HG02973 (cell line): ENCODE data around the gene P2RY11.

Experiments
- ATAC-seq: cut with Tn5 transposase; IDR thresholded peaks from one replicate; pipeline ENCODE4 v1.9.1; 2021; ENCODE audit warnings: moderate library complexity; ENCODE audit not compliant: unreplicated experiment

The P2RY11 gene

DNA sequence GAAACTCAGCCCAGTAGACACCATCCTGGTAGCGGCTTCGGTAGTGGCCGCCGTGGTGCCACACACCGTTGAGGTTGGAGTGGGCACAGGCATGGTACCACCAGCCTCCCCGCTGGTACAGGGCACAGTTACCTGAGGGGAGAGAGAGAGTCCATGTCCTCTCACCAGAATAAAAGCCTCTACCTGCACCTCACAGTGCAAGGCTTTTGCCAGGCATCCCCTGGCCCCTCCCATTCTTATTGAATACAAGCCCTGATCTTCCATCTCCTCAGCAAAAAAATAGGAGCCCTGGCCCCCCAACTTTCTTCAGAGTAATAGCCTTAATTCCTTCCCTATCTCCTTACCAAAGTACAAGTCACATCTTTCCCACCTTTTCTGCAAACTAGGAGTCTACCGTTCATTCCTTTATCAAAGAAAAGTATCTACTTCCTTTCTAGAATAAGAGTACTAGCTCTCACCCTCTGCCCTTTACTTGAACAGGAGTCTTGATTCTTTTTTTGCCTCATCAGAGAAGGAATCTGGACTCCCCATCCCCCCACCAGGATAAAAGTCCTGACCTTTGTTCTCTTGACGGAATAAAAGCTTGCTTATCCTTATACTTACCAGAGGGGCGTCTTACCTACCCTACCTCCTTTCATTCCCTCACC is 18.7 kb upstream of the P2RY11 start:
- ATAC-seq = no peak

DNA sequence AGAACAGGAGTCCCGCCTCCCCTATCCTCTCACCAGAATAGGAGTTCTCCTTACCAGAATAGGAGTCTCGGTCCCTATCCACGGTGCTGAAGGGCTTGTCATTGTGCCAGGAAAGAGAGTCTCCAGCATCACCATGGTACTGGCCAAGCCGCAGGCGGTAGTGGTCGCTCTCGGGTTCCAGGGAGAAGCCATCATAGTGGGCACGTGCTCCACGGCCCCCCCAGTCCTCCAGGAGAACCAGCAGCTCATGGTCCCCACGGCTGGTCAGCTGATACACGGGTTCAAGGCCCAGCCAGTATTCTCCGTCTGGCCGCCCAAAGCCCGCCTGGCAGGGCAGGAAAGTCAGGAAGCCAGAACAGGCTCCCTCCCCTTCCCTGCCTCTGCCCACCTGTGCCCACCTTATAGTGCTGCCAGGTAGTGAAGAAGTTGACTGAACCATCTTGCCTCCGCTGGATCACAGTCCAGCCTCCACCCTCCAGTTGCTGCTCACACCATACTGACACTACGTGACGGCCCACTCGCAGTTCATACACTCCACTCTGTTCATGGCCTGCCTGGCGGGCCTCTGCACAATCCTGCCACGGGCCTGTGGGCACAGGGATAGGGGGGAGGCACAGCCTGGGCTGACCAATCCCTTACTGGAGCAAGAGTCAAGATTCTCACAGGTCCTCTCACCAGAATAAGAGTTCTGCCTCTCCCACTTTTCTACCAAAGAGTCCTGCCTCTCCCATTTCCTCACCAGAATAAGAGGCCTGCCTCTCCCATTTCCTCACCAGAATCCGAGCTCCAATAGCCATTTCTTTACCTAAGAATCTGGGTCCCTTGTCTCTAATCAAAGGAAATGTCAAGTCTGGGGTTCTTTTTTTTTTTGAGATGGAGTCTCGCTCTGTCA is 18.0 kb upstream of the P2RY11 start:
- no peak for ATAC-seq

DNA sequence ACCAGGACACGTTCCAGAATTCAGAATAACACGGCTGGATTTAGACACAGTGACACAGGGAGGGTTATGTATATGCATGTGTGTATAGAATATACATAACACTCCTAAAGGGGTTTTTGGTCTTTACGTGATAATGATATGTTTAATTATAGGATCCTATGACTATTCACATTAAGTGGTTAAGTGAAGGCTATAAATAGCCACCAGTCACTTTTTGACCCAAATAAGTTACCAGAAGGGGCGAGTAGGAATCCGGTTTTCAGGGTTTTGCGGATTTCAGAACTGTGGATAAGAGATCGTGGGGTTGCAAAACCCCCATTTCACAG is 15.9 kb upstream of the P2RY11 start:
- no peak for ATAC-seq

DNA sequence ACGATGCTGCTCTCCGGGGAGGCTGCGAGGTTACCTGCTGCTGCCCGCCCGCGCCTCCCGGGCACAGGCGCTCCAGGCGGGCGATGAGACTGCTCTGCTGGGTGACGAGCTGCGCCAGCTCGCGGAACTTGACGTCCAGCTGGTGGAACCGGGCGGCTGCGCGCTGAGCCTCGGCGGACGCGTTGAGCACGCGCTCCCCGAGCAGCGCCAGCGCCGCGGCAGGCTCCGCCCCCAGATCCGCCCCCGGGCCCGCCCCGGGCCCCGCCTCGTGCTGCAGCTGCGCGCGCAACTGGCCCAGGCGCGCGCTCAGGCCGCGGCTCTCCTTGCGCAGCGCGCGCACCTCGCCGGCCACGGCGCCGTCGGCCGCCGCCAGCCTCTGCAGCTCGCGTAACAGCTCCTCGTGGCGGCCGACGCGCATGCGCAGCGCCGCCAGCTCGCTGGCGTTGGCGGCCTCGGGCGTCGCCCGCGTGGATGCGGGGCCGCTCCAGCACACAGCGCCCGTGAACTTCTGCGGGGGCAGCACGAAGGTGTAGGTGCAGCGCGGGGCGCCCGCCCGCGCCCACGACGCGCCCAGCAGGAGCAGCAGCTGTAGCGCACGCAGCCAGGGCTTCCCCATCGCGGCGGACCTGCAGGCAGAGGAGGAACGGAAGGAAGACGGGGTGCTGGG is 15.4 kb upstream of the P2RY11 start:
- peak; percentile 67 for ATAC-seq

DNA sequence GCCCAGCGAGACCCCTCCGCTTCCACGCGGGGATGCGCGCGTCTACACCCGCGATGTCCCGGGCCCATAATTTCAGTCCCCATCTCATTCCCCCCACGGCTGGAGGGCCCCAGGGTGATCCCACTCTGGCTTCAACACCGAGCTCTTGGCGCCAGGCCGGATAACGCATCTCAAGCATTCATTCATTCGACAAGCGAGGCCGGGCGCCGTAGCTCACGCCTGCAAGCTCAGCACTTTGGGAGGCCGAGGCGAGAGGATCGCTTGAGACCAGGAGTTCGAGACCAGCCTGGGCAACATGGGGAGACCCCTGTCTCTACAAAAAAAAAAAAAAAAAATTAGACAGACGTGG is 14.9 kb upstream of the P2RY11 start:
- peak; percentile 11 for ATAC-seq

DNA sequence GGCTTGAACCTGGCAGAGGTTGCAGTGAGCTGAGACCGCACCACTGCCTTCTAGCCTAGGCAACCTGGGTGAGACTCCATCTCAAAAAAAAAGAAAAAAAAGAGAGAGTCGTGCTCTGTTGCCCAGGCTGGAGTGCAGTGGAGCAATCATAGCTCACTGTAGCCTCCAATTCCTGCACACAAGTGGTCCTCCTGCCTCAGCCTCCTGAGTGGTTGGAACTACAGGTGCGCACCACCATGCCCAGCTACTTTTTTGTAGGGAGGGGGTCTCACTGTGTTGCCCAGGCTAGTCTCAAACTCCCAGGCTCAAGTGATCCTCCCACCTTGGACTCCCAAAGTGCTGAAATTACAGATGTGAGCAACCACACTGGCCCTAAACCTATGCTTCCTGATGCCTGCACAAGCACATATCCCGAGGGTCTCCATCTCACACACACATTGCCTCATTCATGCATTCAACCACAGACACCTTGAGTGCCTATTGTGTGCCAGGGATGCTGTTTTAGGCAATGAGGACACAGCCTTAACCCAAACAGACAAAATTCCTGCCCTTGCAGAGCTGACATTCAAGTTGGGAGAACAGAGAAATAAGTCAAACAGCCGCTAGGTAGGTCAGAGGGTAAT is 11.2 kb upstream of the P2RY11 start:
- ATAC-seq = no peak

DNA sequence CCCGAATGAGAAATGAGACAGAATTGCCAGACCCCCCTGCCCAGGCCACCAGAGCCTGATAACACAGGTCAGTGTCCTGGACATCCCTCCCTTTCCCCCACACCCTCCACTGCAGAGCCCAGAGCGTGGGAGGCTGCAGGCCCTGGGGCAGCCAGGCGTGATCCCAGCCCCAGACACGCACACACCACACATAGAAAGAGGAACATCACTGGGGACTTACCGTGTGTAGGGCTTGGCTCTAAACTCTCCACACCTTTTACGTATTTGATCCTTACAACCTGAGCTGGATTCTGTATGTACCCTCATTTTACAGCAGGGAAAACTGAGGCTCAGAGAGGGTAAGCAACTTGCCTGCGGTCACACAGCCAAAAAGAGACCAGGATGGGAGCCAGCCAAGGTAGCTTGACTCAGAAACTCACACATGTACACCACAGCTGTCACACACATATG is 8.7 kb upstream of the P2RY11 start:
- ATAC-seq = peak; percentile 21

DNA sequence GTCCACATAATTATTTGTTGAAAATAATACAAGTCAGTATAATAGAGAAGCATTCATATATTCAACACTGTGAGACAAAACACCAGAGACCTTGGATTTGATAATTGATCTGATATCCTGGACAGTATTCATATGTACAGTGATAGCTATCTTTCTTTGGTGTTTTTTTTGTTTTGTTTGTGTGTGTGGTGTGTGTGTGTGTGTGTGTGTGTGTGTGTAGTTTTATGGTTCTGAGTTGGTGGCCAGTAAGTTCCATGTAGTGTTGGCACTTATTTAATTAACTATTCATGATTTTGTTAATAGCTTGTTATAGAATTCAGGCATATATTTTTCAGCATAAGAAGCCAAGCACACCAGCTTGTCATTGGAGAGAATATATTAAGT is 7.4 kb upstream of the P2RY11 start:
- ATAC-seq = no peak

DNA sequence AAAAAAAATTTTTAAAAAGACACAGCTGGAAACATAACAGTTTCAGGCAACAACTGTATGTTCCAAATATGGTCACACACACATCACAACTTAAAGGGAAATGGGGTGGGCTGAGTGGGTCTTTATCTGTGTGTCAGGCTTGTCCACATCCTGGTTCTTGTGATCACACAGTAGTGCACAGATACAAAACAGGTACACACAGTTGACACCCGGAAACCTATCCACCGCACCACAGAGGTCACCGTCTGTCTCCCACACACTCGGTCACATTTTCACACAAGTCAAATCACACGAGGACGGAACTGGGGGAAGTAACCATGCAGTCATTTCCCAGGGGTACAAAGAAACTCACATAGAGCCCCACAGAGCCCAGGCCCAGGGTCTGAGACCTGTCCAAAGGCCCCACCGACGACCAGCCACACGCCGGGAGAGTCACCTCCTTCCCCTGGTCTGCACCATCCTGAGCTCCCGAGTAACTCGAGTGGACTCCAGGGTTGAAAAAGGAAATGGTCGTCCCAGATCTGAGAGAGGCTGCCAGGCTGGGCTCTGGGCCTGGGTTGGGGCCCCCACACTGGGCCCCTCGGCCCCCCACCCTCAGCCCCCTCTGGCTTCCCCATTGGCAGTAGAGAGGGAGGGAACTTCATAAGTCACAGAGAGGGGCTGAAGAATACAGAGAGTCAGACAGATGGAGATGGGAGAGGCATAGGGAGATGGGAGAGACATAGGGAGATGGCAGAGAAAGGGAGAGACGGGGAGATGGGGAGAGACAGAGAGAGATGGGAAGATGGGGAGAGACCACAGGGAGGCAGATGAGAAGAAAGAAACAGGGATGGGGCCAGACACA is 6.6 kb upstream of the P2RY11 start:
- ATAC-seq = peak; percentile 42

DNA sequence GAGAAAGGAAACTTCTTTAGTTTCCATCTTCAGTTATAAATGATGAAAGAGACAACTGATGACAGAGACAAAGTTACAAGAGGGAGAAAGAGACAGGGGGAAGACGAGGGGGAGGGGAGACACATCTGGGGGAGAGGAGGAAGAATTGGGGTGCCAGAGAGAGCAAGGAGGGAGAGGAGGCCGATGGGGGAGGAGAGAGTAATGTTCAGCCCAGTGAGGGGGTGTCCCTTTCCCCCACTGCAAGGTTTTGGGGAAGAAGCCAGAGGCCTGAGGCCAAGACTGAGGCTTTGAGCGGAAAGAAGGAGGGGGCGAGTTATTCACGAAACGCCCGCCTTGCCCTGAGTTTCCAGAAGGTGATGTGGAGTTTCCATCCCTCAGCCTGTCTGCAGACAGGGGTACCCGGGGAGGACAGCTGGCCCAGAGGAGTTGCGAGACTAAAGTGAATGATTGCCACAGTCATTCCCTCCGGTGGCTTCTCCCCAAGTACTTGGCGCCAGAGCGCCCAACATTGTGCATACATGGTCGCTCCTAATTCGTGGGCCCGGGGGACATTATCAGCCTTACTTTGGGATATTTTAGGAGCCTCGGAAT is 5.9 kb upstream of the P2RY11 start:
- peak; percentile 5 for ATAC-seq

DNA sequence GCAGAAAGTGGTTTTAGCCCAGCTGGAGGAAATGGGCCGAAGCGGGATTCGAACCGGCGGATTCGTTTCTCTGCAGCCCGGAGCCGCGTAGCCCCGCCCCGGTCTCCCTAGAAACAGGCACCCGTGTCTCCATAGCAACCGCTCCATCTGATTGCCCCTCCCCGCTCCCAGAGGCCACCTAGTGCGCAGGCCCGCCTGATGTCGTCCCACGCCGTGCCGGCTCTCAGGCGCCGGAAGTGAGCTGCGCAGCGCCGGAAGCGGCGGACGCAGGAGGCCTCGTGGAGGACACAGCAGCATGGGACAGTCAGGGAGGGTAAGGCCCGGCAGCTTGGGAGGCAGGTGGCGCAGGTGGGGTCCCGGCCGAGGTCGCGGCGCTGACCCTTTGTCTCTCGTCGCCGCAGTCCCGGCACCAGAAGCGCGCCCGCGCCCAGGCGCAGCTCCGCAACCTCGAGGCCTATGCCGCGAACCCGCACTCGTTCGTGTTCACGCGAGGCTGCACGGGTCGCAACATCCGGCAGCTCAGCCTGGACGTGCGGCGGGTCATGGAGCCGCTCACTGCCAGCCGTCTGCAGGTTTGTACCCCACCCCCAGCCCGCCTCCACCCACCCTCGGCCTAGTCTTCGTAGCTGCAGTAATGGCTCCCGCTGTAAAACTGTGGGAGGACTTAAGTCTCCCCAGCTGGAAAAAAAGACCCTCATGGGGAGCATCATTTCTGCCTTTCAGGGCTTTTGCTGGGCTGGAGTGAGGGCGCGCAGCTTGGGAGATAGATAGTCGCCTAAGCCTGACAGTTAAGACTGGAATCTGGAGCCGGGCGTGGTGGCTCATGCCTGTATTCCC is 5.2 kb upstream of the P2RY11 start, which contains the start of gene PPAN:
PPAN (plus strand) TSS at position 263 of the 837 bp plus-strand sequence; CDS start at position 296, 33 bp downstream.
- ATAC-seq = peak; percentile 36

DNA sequence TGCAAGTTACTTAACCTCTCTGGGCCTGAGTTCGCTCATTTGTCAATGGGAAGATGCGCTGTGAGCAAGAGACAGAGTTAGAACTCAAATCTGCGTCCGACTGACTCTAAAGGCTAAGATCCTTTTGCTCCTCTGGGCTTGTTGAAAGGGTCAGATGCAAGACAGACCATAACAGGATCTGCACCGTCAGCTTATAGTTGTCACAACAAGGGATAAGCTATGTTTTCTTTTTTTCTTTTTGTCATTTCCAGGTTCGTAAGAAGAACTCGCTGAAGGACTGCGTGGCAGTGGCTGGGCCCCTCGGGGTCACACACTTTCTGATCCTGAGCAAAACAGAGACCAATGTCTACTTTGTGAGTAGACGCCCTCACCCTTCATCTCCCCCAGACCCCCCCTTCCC is 4.2 kb upstream of the P2RY11 start:
- no peak for ATAC-seq

DNA sequence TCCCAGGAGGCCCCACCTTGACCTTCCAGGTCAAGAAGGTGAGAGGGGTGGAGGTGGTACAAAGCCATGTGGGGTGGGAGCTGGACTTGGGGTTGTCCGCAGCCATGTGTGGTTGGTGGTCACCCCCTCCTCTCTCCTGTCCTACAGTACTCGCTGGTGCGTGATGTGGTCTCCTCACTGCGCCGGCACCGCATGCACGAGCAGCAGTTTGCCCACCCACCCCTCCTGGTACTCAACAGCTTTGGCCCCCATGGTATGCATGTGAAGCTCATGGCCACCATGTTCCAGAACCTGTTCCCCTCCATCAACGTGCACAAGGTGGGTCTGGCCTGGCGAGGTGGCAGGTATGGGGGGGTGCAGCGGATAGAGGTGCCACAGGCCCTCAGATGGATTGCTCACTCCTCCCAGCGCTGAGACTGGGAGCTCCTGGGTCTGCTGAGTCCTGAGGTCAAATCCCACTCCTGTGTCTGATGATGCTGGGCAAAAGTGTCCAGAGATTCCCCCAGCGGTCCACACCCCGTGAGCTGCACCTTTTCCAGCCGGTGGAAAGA is 3.6 kb upstream of the P2RY11 start:
- no peak for ATAC-seq

DNA sequence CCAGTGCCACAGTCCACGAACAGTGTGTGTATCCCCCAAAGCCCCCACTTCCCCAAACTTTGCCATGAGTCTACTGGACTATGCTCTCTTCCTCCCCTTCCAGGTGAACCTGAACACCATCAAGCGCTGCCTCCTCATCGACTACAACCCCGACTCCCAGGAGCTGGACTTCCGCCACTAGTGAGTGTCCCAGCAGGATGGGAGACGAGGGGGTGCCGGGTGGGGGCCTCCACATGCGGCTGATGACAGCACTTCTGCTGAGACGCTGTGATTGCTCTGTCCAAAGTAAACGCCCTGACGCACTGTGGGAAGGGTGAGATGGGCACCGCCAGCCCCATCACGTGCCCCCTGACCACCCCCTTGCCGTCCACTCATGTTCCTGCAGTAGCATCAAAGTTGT is 2.0 kb upstream of the P2RY11 start:
- ATAC-seq = no peak

DNA sequence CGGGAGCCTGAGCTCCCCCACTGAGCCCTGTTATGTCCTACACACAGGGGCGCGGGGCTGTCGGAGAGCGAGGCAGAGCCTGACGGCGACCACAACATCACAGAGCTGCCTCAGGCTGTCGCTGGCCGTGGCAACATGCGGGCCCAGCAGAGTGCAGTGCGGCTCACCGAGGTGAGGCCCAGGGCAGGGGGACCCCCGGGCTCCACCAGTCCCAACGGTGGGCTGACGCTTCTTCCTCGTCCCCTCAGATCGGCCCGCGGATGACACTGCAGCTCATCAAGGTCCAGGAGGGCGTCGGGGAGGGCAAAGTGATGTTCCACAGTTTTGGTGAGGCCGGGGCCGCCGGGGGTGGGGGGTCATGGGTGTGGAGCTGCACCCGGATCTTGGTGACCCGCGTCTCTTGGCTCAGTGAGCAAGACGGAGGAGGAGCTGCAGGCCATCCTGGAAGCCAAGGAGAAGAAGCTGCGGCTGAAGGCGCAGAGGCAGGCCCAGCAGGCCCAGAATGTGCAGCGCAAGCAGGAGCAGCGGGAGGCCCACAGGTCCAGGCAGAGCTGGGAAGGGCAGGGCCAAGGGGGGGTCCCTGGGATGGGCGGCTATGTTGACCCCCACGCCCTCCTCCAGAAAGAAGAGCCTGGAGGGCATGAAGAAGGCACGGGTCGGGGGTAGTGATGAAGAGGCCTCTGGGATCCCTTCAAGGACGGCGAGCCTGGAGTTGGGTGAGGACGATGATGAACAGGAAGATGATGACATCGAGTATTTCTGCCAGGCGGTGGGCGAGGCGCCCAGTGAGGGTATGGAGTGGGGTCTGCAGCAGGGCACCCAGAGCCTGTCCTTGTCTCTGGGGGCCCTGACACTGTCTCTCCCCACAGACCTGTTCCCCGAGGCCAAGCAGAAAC is 1.2 kb upstream of the P2RY11 start:
- ATAC-seq = no peak

DNA sequence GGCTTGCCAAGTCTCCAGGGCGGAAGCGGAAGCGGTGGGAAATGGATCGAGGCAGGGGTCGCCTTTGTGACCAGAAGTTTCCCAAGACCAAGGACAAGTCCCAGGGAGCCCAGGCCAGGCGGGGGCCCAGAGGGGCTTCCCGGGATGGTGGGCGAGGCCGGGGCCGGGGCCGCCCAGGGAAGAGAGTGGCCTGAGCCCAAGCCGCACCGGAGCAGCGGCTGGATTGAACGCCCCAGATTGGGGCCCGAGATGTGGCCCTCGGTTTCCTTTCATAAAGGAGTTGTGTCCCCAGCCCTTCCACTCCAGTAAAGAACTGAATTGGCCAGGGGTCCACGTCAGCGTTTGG is 548 bp upstream of the P2RY11 start:
- ATAC-seq = no peak

DNA sequence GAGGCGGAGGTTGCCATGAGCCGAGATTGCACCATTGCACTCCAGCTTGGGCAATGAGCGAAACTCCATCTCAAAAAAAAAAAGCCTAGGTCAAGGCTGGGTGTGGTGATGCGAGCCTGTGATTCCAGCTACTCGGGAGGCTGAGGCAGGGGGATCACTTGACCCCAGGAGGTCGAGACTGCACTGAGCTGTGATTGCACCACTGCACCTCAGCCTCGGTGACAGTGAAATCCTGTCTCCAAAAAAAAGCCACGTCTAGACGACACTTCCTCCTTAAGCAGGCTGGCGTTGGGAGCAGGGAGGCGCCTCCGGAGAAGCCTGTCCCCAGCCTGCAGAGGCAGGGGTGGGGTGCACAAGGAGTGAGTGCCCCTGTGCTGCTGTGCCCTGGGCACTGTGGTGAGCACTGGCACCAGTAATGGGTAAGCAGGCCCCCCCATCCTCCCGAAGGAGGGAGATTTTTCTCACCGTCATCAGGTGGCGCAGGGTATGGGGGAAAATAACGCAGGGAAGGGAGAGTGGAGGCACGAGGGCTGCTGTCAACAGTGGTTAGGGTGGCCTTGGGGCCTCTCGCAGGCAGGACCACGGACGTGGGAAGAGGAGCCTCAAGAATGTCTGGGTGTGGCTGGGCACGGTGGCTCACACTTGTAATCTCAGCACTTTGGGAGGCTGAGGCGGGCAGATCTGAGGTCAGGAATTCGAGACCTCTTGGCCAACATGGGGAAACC is 706 bp downstream of the P2RY11 start:
- no peak for ATAC-seq
